HCT116 (cell line): ENCODE results near the gene CCDC197. TPM values are rescaled to one million over a fixed set of nuclear protein-coding genes. Genes with fewer than 3 reads are reported as not detected.

Experiments
- ATAC-seq: fragments of 200-7000 bp; cut with Tn5 transposase; 2 replicates; pipeline ENCODE4 v1.9.1; 2020; ENCODE audit warnings: mild to moderate bottlenecking, moderate library complexity
- BruUV-seq: library from RNA; stranded (reverse); fragments of 400-500 nt; replicated peaks from 2 replicates; lab custom pipeline; 2021; lab: Mats Ljungman, UMichigan
- CTCF ChIA-PET: fragments of 300-600 bp; sonication (Branson Sonifier 250); formaldehyde crosslinking; loops from one replicate; lab custom pipeline; 2021; ENCODE audit warnings: antibody characterized with exemption; lab: Charles Lee
- POLR2A ChIA-PET: fragments of 300-600, 350-600 bp; sonication (Branson Sonifier 250); formaldehyde crosslinking; loops from one replicate; lab custom pipeline; 2021; ENCODE audit warnings: antibody characterized with exemption; lab: Charles Lee
- RAD21 ChIA-PET, 2 experiments: fragments of 300-600 bp; sonication (Branson Sonifier 250); formaldehyde crosslinking; loops; one replicate each; lab custom pipeline; 2023; ENCODE audit warnings: low total read pairs in 2 of 2; ENCODE audit not compliant: uncharacterized antibody in 2 of 2, unreplicated experiment in 2 of 2, low non-redundant PET in 1 of 2; lab: Charles Lee
- DNase-seq: peaks from one replicate; pipeline ENCODE4 v3.0.0-alpha.2; 2010; ENCODE audit warnings: low read depth, low spot score
- H2AFZ ChIP-seq: fragments of 200-600 bp; shearing (Covaris generic), sonication (generic); 2 replicates; pipeline ENCODE4 v1.6.1; 2017; ENCODE audit warnings: low read depth, mixed run types, mixed read lengths, antibody characterized with exemption, low read length; ENCODE audit not compliant: poor library complexity, severe bottlenecking
- H3K27ac ChIP-seq: 2 replicates; pipeline ENCODE4 v1.5.1; 2012; ENCODE audit warnings: low read depth, low read length
- H3K27me3 ChIP-seq: fragments of 200-600 bp; sonication (generic); 2 replicates; pipeline ENCODE4 v1.6.1; 2016; ENCODE audit warnings: mixed run types, low read length, mixed read lengths; ENCODE audit not compliant: insufficient read depth
- H3K36me3 ChIP-seq, 2 experiments: fragments of 200-500 bp in 1 of 2; fragments of 200-600 bp in 1 of 2; sonication (Bioruptor generic) in 1 of 2; sonication (generic) in 1 of 2; 2 replicates each; pipeline versions ENCODE4 v1.5.1 to v1.6.1; 2014 to 2016; ENCODE audit warnings: low read length in 2 of 2, inconsistent platforms in 1 of 2, mixed read lengths in 1 of 2, mixed run types in 1 of 2; ENCODE audit not compliant: insufficient read depth in 2 of 2, control insufficient read depth in 1 of 2
- H3K4me1 ChIP-seq, 2 experiments: fragments of 200-600 bp in 1 of 2; sonication (generic) in 1 of 2; 2 replicates each; pipeline versions ENCODE4 v1.5.1 to v1.6.1; 2012 to 2017; ENCODE audit warnings: low read length in 2 of 2, inconsistent platforms in 1 of 2, mild to moderate bottlenecking in 1 of 2, mixed read lengths in 1 of 2, mixed run types in 1 of 2, moderate library complexity in 1 of 2; ENCODE audit not compliant: insufficient read depth in 2 of 2, control insufficient read depth in 1 of 2
- H3K4me2 ChIP-seq: fragments of 200-600 bp; sonication (generic); 2 replicates; pipeline ENCODE4 v1.6.1; 2017; ENCODE audit warnings: mixed run types, low read length, mixed read lengths
- H3K4me3 ChIP-seq, 2 experiments: fragments of 200-600 bp in 1 of 2; sonication (generic) in 1 of 2; replicated peaks in 1 of 2; 2 replicates each; pipeline ENCODE4 v1.5.1; 2011 to 2016; ENCODE audit warnings: low read length in 2 of 2, control low read depth in 1 of 2, low read depth in 1 of 2, mild to moderate bottlenecking in 1 of 2, mixed read lengths in 1 of 2, mixed run types in 1 of 2
- H3K79me2 ChIP-seq: fragments of 200-600 bp; sonication (generic); 2 replicates; pipeline ENCODE4 v1.6.1; 2017; ENCODE audit warnings: mild to moderate bottlenecking, mixed run types, low read length, moderate library complexity, mixed read lengths; ENCODE audit not compliant: insufficient read depth
- H3K9ac ChIP-seq: fragments of 200-600 bp; sonication (generic); 2 replicates; pipeline ENCODE4 v1.6.1; 2016; ENCODE audit warnings: low read length, mixed read lengths
- H3K9me2 ChIP-seq: fragments of 200-600 bp; sonication (generic), shearing (Covaris generic); 2 replicates; pipeline ENCODE4 v1.6.1; 2017; ENCODE audit warnings: mixed run types, mild to moderate bottlenecking, moderate library complexity; ENCODE audit not compliant: insufficient read depth
- H3K9me3 ChIP-seq, 2 experiments: fragments of 200-500 bp in 1 of 2; fragments of 200-600 bp in 1 of 2; sonication (Bioruptor generic) in 1 of 2; sonication (generic) in 1 of 2; 2 replicates each; pipeline ENCODE4 v1.6.1; 2014 to 2017; ENCODE audit warnings: low read length in 2 of 2, mixed read lengths in 2 of 2, inconsistent platforms in 1 of 2, low read depth in 1 of 2, mild to moderate bottlenecking in 1 of 2, mixed run types in 1 of 2, moderate library complexity in 1 of 2; ENCODE audit not compliant: control insufficient read depth in 1 of 2, insufficient read depth in 1 of 2
- H4K20me1 ChIP-seq: fragments of 200-600 bp; sonication (generic), shearing (Covaris generic); 2 replicates; pipeline ENCODE4 v1.6.1; 2017; ENCODE audit warnings: mixed run types, mild to moderate bottlenecking, moderate library complexity; ENCODE audit not compliant: insufficient read depth
- ATF3 ChIP-seq: IDR thresholded peaks from 2 replicates; pipeline ENCODE4 v1.6.1; 2012
- CBX3 ChIP-seq: IDR thresholded peaks from 2 replicates; pipeline ENCODE4 v1.6.1; 2012; ENCODE audit warnings: low read depth
- CTCF ChIP-seq, 3 experiments: fragments of 200-600 bp in 1 of 3; sonication (generic) in 1 of 3; IDR thresholded peaks in 2 of 3; conservative IDR thresholded peaks in 1 of 3; 2 replicates each; pipeline ENCODE4 v1.5.1; 2012 to 2017; ENCODE audit warnings: low read depth in 2 of 3, low read length in 2 of 3, antibody characterized with exemption in 1 of 3, borderline replicate concordance in 1 of 3, control low read depth in 1 of 3, mild to moderate bottlenecking in 1 of 3, mixed read lengths in 1 of 3, mixed run types in 1 of 3, moderate library complexity in 1 of 3; ENCODE audit not compliant: insufficient read depth in 1 of 3
- EZH2 ChIP-seq: fragments of 200-600 bp; sonication (generic); IDR thresholded peaks from 2 replicates; pipeline ENCODE4 v1.6.1; 2017; ENCODE audit warnings: antibody characterized with exemption, mixed run types
- EZH2phosphoT487 ChIP-seq: fragments of 200-600 bp; IDR thresholded peaks from 2 replicates; pipeline ENCODE4 v1.6.1; 2018; ENCODE audit warnings: antibody characterized with exemption, borderline replicate concordance
- FOSL1 ChIP-seq: IDR thresholded peaks from 2 replicates; pipeline ENCODE4 v1.6.1; 2012; ENCODE audit warnings: low read depth
- JUND ChIP-seq: IDR thresholded peaks from 2 replicates; pipeline ENCODE4 v1.6.1; 2012
- MAX ChIP-seq: IDR thresholded peaks from 2 replicates; pipeline ENCODE4 v1.6.1; 2012
- REST ChIP-seq: IDR thresholded peaks from 2 replicates; pipeline ENCODE4 v1.6.1; 2012; ENCODE audit warnings: low read depth
- SP1 ChIP-seq: IDR thresholded peaks from 2 replicates; pipeline ENCODE4 v1.6.1; 2012; ENCODE audit warnings: low read depth
- SRF ChIP-seq: IDR thresholded peaks from 2 replicates; pipeline ENCODE4 v1.6.1; 2012; ENCODE audit warnings: low read depth
- ZFX ChIP-seq: fragments of 450-650 bp; IDR thresholded peaks from 2 replicates; pipeline ENCODE4 v1.6.1; 2017
- ZNF274 ChIP-seq: fragments of 200-500 bp; sonication (Bioruptor generic); IDR thresholded peaks from 2 replicates; pipeline ENCODE4 v1.6.1; 2014; ENCODE audit warnings: mild to moderate bottlenecking, low read depth, low read length, inconsistent platforms
- intact Hi-C: fragments of 100-400 bp; cut with micrococcal nuclease; formaldehyde crosslinking; loops from 2 replicates; pipeline ENCODE4 v1.10.0; 2022
- total RNA-seq: library from RNA; stranded (reverse); gene quantifications from one replicate; pipeline ENCODE4 v1.2.1, GENCODE V29; 2021; ENCODE audit not compliant: unreplicated experiment

Gene CCDC197
- total RNA-seq, 1 experiment from 2014 or later = not detected

- Histone ChIP-seq H2AFZ (no peak overlapping the region), H3K4me1 (peaks cover 5 to 34% of the 10 kb centered on the region in 2 experiments; a peak in 3 of 4 replicates), H3K36me3 (no peaks in the 10 kb centered on the region), H3K9ac (no peak overlapping the region), H4K20me1 (no peaks in the 10 kb centered on the region), H3K79me2 (no peaks in the 10 kb centered on the region), H3K27me3 (no peaks in the 10 kb centered on the region), H3K4me3 (no peak overlapping the region), H3K9me2 (no peaks in the 10 kb centered on the region), H3K4me2 (no peak overlapping the region), H3K27ac (no peak overlapping the region), H3K9me3 (no peaks in the 10 kb centered on the region)
- ChIA-PET RAD21 (no interaction called here), CTCF (interaction anchor here (0.6 to 10.4 kb wide), 4 partner anchors 13 to 138 kb away, joined by 3 to 121 read pairs (median 12); no protein-coding TSS in a partner anchor), POLR2A (no interaction called here)
- intact Hi-C loops = no loop called here
- no TSS peak for BruUV-seq
- ATAC-seq (no peak), DNase-seq (no peak)
- no peak for TF ChIP-seq CTCF (IDR thresholded peaks at IDR 0.05 in 2 of 3, conservative IDR thresholded peaks at IDR 0.05 in 1 of 3; ENCODE audit: borderline replicate concordance in 1 of 3, insufficient read depth in 1 of 3, low read depth in 2 of 3, low read length in 2 of 3)
- TF ChIP-seq CBX3 = no peak
- no peak for TF ChIP-seq FOSL1
Observed at GRCh38 chr14:93998871-93999403, 1.8 kb downstream of the CCDC197 start.

- no peaks in the 10 kb centered on the region for H3K27me3 ChIP-seq
- BruUV-seq = no TSS peak
- ATAC-seq (no peak), DNase-seq (no peak)
- intact Hi-C loops = no loop called here
- H3K4me3 ChIP-seq = no peak overlapping the region
- no peaks in the 10 kb centered on the region for H4K20me1 ChIP-seq
- H3K79me2 ChIP-seq = no peaks in the 10 kb centered on the region
- no peaks in the 10 kb centered on the region for H3K9me2 ChIP-seq
- peaks cover 5 to 33% of the 10 kb centered on the region in 2 experiments; a peak in 3 of 4 replicates for H3K4me1 ChIP-seq
- no peak for TF ChIP-seq MAX
- TF ChIP-seq ZFX = no peak
- TF ChIP-seq SRF = no peak
- no peak for TF ChIP-seq FOSL1
- no peak for TF ChIP-seq REST
- no peak for TF ChIP-seq ATF3
- TF ChIP-seq JUND = no peak
- no peak for TF ChIP-seq SP1
- no peak for TF ChIP-seq EZH2phosphoT487
- TF ChIP-seq CBX3 = no peak
- TF ChIP-seq EZH2 = no peak
- no peak for TF ChIP-seq ZNF274
- no peak overlapping the region for H2AFZ ChIP-seq
- no peaks in the 10 kb centered on the region for H3K36me3 ChIP-seq
- ChIA-PET POLR2A (no interaction called here), RAD21 (interaction anchor here in 1 of 2 experiments (2.2 kb wide), 1 partner anchor 60 kb away, joined by 11 read pairs; no protein-coding TSS in a partner anchor), CTCF (interaction anchor here (0.6 to 10.4 kb wide), 5 partner anchors 14 to 137 kb away, joined by 3 to 121 read pairs (median 3); no protein-coding TSS in a partner anchor)
- no peak overlapping the region for H3K9ac ChIP-seq
- H3K4me2 ChIP-seq = no peak overlapping the region
- H3K9me3 ChIP-seq = no peaks in the 10 kb centered on the region
- H3K27ac ChIP-seq = no peak overlapping the region
Observed at GRCh38 chr14:93999573-93999972, 2.5 kb downstream of the CCDC197 start.
